ENCODE results near the gene MATN1.

The MATN1 gene

DNA sequence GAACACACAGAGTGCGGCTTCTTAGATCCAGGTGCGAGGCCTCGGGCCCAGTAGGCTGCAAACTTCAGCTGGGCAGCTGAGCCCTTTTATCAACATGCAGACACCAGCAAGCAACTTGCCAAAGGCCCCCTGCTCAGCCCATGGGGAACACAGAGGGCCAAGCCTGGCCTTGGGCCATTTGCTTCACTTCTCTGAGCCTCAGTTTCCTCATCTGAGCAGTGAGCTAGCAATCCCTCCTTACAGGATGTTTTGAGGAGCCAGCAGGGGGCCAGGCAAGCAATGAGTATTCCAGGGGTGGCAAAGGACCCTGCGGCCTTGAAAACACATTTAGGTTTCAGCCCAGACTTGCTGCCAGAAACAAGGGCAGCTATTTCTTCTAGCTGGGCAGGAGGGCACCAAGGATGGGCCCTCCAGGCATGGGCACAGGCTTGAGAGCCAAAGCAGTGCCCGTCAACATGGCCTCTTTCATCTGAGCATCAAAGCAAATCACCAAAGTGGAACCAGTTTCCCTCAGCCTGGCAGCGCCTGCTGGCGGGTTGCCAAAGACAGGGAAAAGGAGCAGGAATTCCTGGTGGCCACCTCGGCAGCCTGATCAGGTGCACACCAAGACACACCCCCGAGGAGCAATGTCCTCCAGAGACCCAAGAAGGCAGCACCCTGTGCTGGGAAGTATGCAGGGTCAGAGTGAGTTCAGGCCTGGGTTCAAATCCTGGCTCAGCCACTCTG is 1.4 kb downstream of the MATN1 start:
- no peaks in the 10 kb centered on the region for H3K36me3 ChIP-seq (ENCODE audit: control insufficient read depth in 1 of 2, insufficient read depth in 2 of 2, low read length in 2 of 2)

DNA sequence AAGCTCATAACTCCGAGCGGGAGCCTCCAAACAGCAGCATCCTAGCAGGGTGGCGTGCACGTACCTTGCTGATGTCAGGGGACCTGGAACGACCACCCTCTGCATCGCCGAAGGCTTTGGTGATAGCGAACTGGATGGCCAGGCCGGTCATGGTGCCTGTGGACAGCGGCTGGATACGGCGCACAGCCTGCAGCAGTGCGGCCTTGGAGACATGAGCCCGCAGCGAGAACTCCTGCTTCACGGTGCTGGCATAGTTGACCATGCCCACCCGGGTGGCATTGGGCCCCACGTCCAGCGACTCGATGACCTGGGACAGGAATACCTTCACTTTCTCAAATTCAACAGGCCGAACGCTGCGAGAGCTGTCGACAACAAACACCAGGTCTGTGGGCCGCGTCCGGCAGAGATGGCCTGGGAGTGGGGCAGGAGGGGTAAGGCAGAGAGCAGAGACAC is 2.0 kb downstream of the MATN1 start:
- Histone ChIP-seq H3K4me3 (ENCODE audit: low read depth, low read length) (no peak overlapping the region), H3K9ac (ENCODE audit: low read length) (no peak overlapping the region), H3K23ac (ENCODE audit: low read length) (no peak overlapping the region), H2BK5ac (ENCODE audit: low read depth, low read length, poor library complexity) (no peak overlapping the region), H2AK5ac (ENCODE audit: low read length) (no peak overlapping the region), H3K14ac (ENCODE audit: low read length) (no peak overlapping the region), H2AFZ (ENCODE audit: insufficient read depth, low read length, poor library complexity) (no peak overlapping the region), H3K4ac (ENCODE audit: low read depth, low read length) (no peak overlapping the region), H3K79me1 (ENCODE audit: low read length) (peaks cover 5% of the 10 kb centered on the region), H4K8ac (ENCODE audit: low read depth, low read length) (no peak overlapping the region), H3K4me1 (ENCODE audit: control insufficient read depth in 1 of 2, insufficient read depth in 2 of 2, low read length in 2 of 2) (peaks cover 0 to 4% of the 10 kb centered on the region in 2 experiments), H3K9me3 (ENCODE audit: insufficient read depth, low read depth, low read length) (no peaks in the 10 kb centered on the region), H4K91ac (ENCODE audit: low read depth, low read length) (no peak overlapping the region), H2BK120ac (ENCODE audit: insufficient read depth, low read length, poor library complexity) (no peak overlapping the region), H3K27ac (ENCODE audit: low read depth, low read length) (no peak overlapping the region), H4K12ac (ENCODE audit: low read depth, low read length) (no peak overlapping the region), H3K36me3 (ENCODE audit: control insufficient read depth in 1 of 2, insufficient read depth in 2 of 2, low read length in 2 of 2) (no peaks in the 10 kb centered on the region), H3K18ac (ENCODE audit: low read length) (no peak overlapping the region), H3K4me2 (ENCODE audit: low read length) (no peak overlapping the region), H3K79me2 (ENCODE audit: control insufficient read depth, insufficient read depth, low read length, poor library complexity) (peaks cover 3% of the 10 kb centered on the region), H3K27me3 (ENCODE audit: insufficient read depth, low read length) (no peaks in the 10 kb centered on the region), H2BK12ac (ENCODE audit: low read length) (no peak overlapping the region)
- no peak for DNase-seq
- WGBS (ENCODE audit: extremely low coverage, insufficient coverage, insufficient read length), result no CpG with 5 or more reads among the region's 27 CpGs

More for the DNA sequence above, 1.4 kb downstream of the MATN1 start:
- Histone ChIP-seq H2BK12ac (ENCODE audit: low read length) (no peak overlapping the region), H3K79me2 (ENCODE audit: control insufficient read depth, insufficient read depth, low read length, poor library complexity) (peaks cover 3% of the 10 kb centered on the region), H3K14ac (ENCODE audit: low read length) (no peak overlapping the region), H3K4ac (ENCODE audit: low read depth, low read length) (no peak overlapping the region), H2BK120ac (ENCODE audit: insufficient read depth, low read length, poor library complexity) (no peak overlapping the region), H2AK5ac (ENCODE audit: low read length) (no peak overlapping the region), H3K23ac (ENCODE audit: low read length) (no peak overlapping the region), H3K79me1 (ENCODE audit: low read length) (peaks cover 5% of the 10 kb centered on the region), H2AFZ (ENCODE audit: insufficient read depth, low read length, poor library complexity) (no peak overlapping the region), H3K4me1 (ENCODE audit: control insufficient read depth in 1 of 2, insufficient read depth in 2 of 2, low read length in 2 of 2) (peaks cover 0 to 4% of the 10 kb centered on the region in 2 experiments), H3K4me2 (ENCODE audit: low read length) (no peak overlapping the region), H3K27me3 (ENCODE audit: insufficient read depth, low read length) (no peaks in the 10 kb centered on the region), H4K91ac (ENCODE audit: low read depth, low read length) (no peak overlapping the region), H3K18ac (ENCODE audit: low read length) (no peak overlapping the region), H3K9ac (ENCODE audit: low read length) (no peak overlapping the region), H2BK5ac (ENCODE audit: low read depth, low read length, poor library complexity) (no peak overlapping the region), H4K12ac (ENCODE audit: low read depth, low read length) (no peak overlapping the region), H3K4me3 (ENCODE audit: low read depth, low read length) (no peak overlapping the region), H3K9me3 (ENCODE audit: insufficient read depth, low read depth, low read length) (no peaks in the 10 kb centered on the region), H3K27ac (ENCODE audit: low read depth, low read length) (no peak overlapping the region), H4K8ac (ENCODE audit: low read depth, low read length) (no peak overlapping the region)
- no peak for DNase-seq
- WGBS (ENCODE audit: extremely low coverage, insufficient coverage, insufficient read length), result no CpG with 5 or more reads among the region's 9 CpGs

DNA sequence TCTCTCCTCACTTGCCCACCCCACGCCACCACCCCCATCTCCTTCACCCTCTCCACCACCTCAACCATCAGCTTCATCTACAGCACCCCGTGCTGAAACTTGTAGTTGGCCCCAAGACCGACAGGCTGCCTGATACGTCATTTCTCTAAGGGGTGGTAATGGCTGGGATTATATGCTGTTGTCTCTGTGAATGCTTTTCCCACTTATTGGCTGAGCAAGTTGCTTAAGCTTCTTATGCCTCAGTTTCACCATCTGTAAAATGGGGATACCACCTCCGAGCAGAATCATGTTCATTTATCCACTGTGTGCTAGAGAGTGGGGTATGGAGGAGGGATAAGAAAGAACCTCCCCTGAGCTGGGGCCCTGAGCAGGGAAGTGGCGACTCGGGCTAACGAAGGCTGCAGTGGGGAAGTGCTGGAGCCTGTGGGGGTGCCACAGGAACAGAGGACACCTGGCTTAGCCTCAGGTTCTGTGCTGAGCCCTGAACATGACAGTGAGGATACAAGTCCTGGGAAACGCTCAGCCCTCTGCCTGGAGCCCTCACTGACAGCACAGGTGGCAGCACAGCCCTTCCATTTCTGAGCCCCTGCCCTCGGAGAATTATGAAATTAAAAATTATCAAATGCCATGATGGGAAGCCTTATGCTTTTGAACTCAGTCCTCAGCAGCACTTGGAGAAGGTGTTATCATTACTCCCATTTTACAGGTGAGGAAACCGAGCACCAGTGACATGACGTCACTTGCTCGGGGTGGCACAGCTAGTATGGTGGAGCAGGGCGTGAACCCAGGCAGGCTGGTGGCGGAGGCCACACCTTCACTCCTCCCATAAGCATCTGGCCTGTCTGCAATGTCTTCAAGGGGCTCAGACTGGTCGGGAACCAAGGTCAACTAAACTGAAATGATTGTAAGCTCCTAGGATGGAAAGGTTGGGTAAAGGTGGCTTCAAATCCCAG is 2.8 kb downstream of the MATN1 start:
- no peak overlapping the region for H3K23ac ChIP-seq (ENCODE audit: low read length)
- H3K14ac ChIP-seq (ENCODE audit: low read length), result no peak overlapping the region
- H4K8ac ChIP-seq (ENCODE audit: low read depth, low read length), result no peak overlapping the region
- peaks cover 0 to 4% of the 10 kb centered on the region in 2 experiments for H3K4me1 ChIP-seq (ENCODE audit: control insufficient read depth in 1 of 2, insufficient read depth in 2 of 2, low read length in 2 of 2)
- H3K36me3 ChIP-seq (ENCODE audit: control insufficient read depth in 1 of 2, insufficient read depth in 2 of 2, low read length in 2 of 2), result no peaks in the 10 kb centered on the region
- H3K27me3 ChIP-seq (ENCODE audit: insufficient read depth, low read length), result no peaks in the 10 kb centered on the region
- H3K9ac ChIP-seq (ENCODE audit: low read length), result no peak overlapping the region
- H3K27ac ChIP-seq (ENCODE audit: low read depth, low read length), result no peak overlapping the region
- H2BK5ac ChIP-seq (ENCODE audit: low read depth, low read length, poor library complexity), result no peak overlapping the region
- no peak overlapping the region for H3K4me3 ChIP-seq (ENCODE audit: low read depth, low read length)
- no peak overlapping the region for H2BK120ac ChIP-seq (ENCODE audit: insufficient read depth, low read length, poor library complexity)
- no peak overlapping the region for H4K12ac ChIP-seq (ENCODE audit: low read depth, low read length)
- peaks cover 1% of the 10 kb centered on the region for H3K9me3 ChIP-seq (ENCODE audit: insufficient read depth, low read depth, low read length)
- no peak overlapping the region for H2AK5ac ChIP-seq (ENCODE audit: low read length)
- H3K18ac ChIP-seq (ENCODE audit: low read length), result no peak overlapping the region
- no peak for DNase-seq
- H2BK12ac ChIP-seq (ENCODE audit: low read length), result no peak overlapping the region
- H2AFZ ChIP-seq (ENCODE audit: insufficient read depth, low read length, poor library complexity), result no peak overlapping the region
- WGBS (ENCODE audit: extremely low coverage, insufficient coverage, insufficient read length), result no CpG with 5 or more reads among the region's 16 CpGs
- H3K4me2 ChIP-seq (ENCODE audit: low read length), result no peak overlapping the region
- no peak overlapping the region for H3K4ac ChIP-seq (ENCODE audit: low read depth, low read length)
- peaks cover 3% of the 10 kb centered on the region for H3K79me2 ChIP-seq (ENCODE audit: control insufficient read depth, insufficient read depth, low read length, poor library complexity)
- H4K91ac ChIP-seq (ENCODE audit: low read depth, low read length), result no peak overlapping the region
- peaks cover 5% of the 10 kb centered on the region for H3K79me1 ChIP-seq (ENCODE audit: low read length)

DNA sequence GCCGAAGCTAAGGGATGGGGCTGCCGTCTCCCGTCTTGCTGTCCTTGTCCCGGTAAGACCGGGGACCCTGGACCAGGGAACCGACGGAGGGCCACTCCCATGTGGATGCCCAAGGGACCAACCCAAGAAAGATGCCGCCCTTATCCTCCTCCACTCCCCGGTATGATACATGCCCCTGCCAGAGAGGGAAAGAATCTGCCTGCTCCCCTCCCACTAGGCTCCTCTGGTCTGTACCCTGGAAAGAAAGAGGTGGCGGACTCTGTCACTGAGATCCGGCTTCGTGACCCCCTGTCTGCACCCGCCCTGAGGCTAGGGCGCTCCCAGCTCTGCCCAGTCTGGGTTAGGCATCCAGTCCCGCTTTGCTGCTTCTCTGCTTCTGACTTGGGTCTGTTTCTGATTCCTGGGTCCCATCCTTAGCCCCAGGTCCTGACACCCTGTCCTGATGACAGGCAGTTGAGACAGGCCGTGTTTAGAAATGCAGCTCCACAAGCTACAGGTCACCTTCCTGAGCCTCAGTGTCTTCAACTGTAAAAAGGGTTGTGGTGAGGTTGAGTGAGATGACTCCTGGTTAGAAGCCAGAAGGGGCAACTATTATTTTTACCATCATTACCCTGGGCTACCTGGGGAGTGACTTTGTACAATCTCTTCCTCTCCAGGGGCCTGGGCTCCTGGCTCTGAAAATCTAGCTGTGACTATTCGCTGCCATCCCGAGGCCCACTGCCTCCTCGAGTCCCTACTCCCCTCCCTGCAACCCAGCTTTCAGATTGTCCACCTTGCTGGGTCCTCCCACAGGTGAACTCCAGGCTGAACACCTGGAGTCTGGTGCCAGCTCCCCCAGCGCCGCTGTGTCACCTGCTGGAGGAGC is 3.7 kb downstream of the MATN1 start:
- Histone ChIP-seq H3K27ac (ENCODE audit: low read depth, low read length) (no peak overlapping the region), H3K4me2 (ENCODE audit: low read length) (peak overlapping the region; percentile 93), H2BK120ac (ENCODE audit: insufficient read depth, low read length, poor library complexity) (no peak overlapping the region), H3K23ac (ENCODE audit: low read length) (no peak overlapping the region), H2AFZ (ENCODE audit: insufficient read depth, low read length, poor library complexity) (no peak overlapping the region), H2AK5ac (ENCODE audit: low read length) (no peak overlapping the region), H3K79me2 (ENCODE audit: control insufficient read depth, insufficient read depth, low read length, poor library complexity) (peaks cover 3% of the 10 kb centered on the region), H3K4me3 (ENCODE audit: low read depth, low read length) (no peak overlapping the region), H3K4ac (ENCODE audit: low read depth, low read length) (no peak overlapping the region), H3K18ac (ENCODE audit: low read length) (no peak overlapping the region), H3K36me3 (ENCODE audit: control insufficient read depth in 1 of 2, insufficient read depth in 2 of 2, low read length in 2 of 2) (no peaks in the 10 kb centered on the region), H3K4me1 (ENCODE audit: control insufficient read depth in 1 of 2, insufficient read depth in 2 of 2, low read length in 2 of 2) (peaks cover 0 to 4% of the 10 kb centered on the region in 2 experiments), H2BK5ac (ENCODE audit: low read depth, low read length, poor library complexity) (no peak overlapping the region), H3K9ac (ENCODE audit: low read length) (peak overlapping the region; percentile 10), H4K8ac (ENCODE audit: low read depth, low read length) (no peak overlapping the region), H3K27me3 (ENCODE audit: insufficient read depth, low read length) (no peaks in the 10 kb centered on the region), H4K91ac (ENCODE audit: low read depth, low read length) (no peak overlapping the region), H3K14ac (ENCODE audit: low read length) (no peak overlapping the region), H4K12ac (ENCODE audit: low read depth, low read length) (no peak overlapping the region), H3K79me1 (ENCODE audit: low read length) (peaks cover 5% of the 10 kb centered on the region), H3K9me3 (ENCODE audit: insufficient read depth, low read depth, low read length) (peaks cover 1% of the 10 kb centered on the region), H2BK12ac (ENCODE audit: low read length) (no peak overlapping the region)
- peak; percentile 48 to 80 for DNase-seq
- no CpG with 5 or more reads among the region's 21 CpGs for WGBS (ENCODE audit: extremely low coverage, insufficient coverage, insufficient read length)

All from trophoblast cell (in vitro differentiated cells and primary cell).